ENCODE data around the gene VOPP1. TPM values are rescaled to one million over a fixed set of nuclear protein-coding genes. Genes with fewer than 3 reads are reported as not detected.

The VOPP1 gene
- total RNA-seq, 1 experiment from 2014 or later, result 30.3 TPM

DNA sequence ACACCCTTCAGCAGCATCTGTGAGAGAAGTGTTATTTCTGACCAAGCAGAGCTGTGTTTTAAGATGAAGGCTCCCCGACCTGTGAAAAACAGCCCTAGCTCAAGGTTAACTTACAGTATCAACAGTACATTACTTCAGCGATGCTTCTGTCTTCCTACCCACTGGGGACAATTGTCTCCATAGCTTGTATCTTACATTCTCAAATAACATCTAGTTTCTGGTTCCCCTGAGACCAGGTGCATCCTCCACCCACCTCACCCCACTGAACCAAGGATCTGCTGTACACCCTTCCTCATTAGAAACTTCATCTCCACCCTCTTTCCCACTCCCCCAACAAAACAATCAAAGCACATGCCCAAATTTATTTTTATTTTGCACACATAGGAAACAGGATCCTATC is 102.0 kb downstream of the VOPP1 start:
- DNase-seq (ENCODE audit: low read depth, low spot score) (no peak), ATAC-seq (no peak)
- H3K27ac ChIP-seq (ENCODE audit: low read depth, low read length), result no peak overlapping the region
- no peaks in the 10 kb centered on the region for H3K79me2 ChIP-seq (ENCODE audit: insufficient read depth, low read length)
- no peak overlapping the region for H3K4me3 ChIP-seq (replicated peaks in 1 of 2; ENCODE audit: low read depth in 1 of 2, low read length in 2 of 2)
- no peak overlapping the region for H2AFZ ChIP-seq (ENCODE audit: low read depth, low read length, poor library complexity, severe bottlenecking)
- no peaks in the 10 kb centered on the region for H3K36me3 ChIP-seq (ENCODE audit: control insufficient read depth in 1 of 2, insufficient read depth in 2 of 2, low read length in 2 of 2)
- intact Hi-C loops (cut with micrococcal nuclease), result no loop called here
- RAD21 ChIA-PET (ENCODE audit: low non-redundant PET in 1 of 2, low total read pairs in 2 of 2, uncharacterized antibody in 2 of 2, unreplicated experiment in 2 of 2), result no interaction called here
- no TSS peak for BruUV-seq (replicated peaks)
- H3K9ac ChIP-seq (ENCODE audit: low read length), result no peak overlapping the region
- TF ChIP-seq POLR2AphosphoS5 (IDR thresholded peaks at IDR 0.05; ENCODE audit: low read depth, low read length) (no peak), SIN3A (IDR thresholded peaks at IDR 0.05; ENCODE audit: low read depth) (no peak), EZH2phosphoT487 (IDR thresholded peaks at IDR 0.05; ENCODE audit: borderline replicate concordance) (no peak), TCF7L2 (IDR thresholded peaks at IDR 0.05; ENCODE audit: borderline replicate concordance, extremely low read depth, insufficient read depth, insufficient read length) (no peak), ATF3 (IDR thresholded peaks at IDR 0.05) (no peak), ELF1 (IDR thresholded peaks at IDR 0.05; ENCODE audit: borderline replicate concordance, low read depth) (no peak), YY1 (IDR thresholded peaks at IDR 0.05; ENCODE audit: extremely low read depth, insufficient replicate concordance, low read depth, low read length) (no peak), FOSL1 (IDR thresholded peaks at IDR 0.05; ENCODE audit: low read depth) (no peak), JUND (IDR thresholded peaks at IDR 0.05) (no peak), EZH2 (IDR thresholded peaks at IDR 0.05) (no peak), CEBPB (IDR thresholded peaks at IDR 0.05; ENCODE audit: low read depth) (no peak), MAX (IDR thresholded peaks at IDR 0.05) (no peak), EGR1 (IDR thresholded peaks at IDR 0.05; ENCODE audit: low read depth) (no peak), ZNF274 (IDR thresholded peaks at IDR 0.05; ENCODE audit: low read depth, low read length) (no peak)
- TF ChIP-seq, protein P1, sequence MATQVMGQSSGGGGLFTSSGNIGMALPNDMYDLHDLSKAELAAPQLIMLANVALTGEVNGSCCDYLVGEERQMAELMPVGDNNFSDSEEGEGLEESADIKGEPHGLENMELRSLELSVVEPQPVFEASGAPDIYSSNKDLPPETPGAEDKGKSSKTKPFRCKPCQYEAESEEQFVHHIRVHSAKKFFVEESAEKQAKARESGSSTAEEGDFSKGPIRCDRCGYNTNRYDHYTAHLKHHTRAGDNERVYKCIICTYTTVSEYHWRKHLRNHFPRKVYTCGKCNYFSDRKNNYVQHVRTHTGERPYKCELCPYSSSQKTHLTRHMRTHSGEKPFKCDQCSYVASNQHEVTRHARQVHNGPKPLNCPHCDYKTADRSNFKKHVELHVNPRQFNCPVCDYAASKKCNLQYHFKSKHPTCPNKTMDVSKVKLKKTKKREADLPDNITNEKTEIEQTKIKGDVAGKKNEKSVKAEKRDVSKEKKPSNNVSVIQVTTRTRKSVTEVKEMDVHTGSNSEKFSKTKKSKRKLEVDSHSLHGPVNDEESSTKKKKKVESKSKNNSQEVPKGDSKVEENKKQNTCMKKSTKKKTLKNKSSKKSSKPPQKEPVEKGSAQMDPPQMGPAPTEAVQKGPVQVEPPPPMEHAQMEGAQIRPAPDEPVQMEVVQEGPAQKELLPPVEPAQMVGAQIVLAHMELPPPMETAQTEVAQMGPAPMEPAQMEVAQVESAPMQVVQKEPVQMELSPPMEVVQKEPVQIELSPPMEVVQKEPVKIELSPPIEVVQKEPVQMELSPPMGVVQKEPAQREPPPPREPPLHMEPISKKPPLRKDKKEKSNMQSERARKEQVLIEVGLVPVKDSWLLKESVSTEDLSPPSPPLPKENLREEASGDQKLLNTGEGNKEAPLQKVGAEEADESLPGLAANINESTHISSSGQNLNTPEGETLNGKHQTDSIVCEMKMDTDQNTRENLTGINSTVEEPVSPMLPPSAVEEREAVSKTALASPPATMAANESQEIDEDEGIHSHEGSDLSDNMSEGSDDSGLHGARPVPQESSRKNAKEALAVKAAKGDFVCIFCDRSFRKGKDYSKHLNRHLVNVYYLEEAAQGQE (IDR thresholded peaks at IDR 0.05; ENCODE audit: low read depth), result no peak
- H3K4me1 ChIP-seq (ENCODE audit: control insufficient read depth in 1 of 2, insufficient read depth in 2 of 2, low read length in 2 of 2), result no peaks in the 10 kb centered on the region
- CTCF ChIA-PET, result no interaction called here
- H3K27me3 ChIP-seq (ENCODE audit: insufficient read depth, low read length), result no peaks in the 10 kb centered on the region
- H3K9me2 ChIP-seq (ENCODE audit: insufficient read depth), result no peaks in the 10 kb centered on the region
- no peaks in the 10 kb centered on the region for H3K9me3 ChIP-seq (ENCODE audit: control insufficient read depth in 1 of 2, insufficient read depth in 1 of 2, low read depth in 1 of 2, low read length in 2 of 2)
- H4K20me1 ChIP-seq (ENCODE audit: insufficient read depth), result no peaks in the 10 kb centered on the region
- H3K4me2 ChIP-seq (ENCODE audit: low read length), result no peak overlapping the region
- POLR2A ChIA-PET, result no interaction called here

All from HCT116 (cell line).